GM18520 (cell line): ENCODE data around the gene AMIGO3.
"Not testable (repeated sequence)": the region's sequence is repeated elsewhere in the genome, so short reads cannot be mapped to it uniquely, and the experiment has no call there.

Experiments used
- ATAC-seq: cut with Tn5 transposase; IDR thresholded peaks from one replicate; pipeline ENCODE4 v1.9.1; 2021; ENCODE audit not compliant: unreplicated experiment

The AMIGO3 gene

GRCh38 chr3:49712631-49713317 lies 6.7 kb downstream of the AMIGO3 start:
- ATAC-seq, result no peak

GRCh38 chr3:49712166-49712565 lies 7.3 kb downstream of the AMIGO3 start:
- no peak for ATAC-seq

GRCh38 chr3:49711489-49711888 lies 8.0 kb downstream of the AMIGO3 start:
- no peak for ATAC-seq

- ATAC-seq, result no peak
Measured at GRCh38 chr3:49709852-49710251, 9.6 kb downstream of the AMIGO3 start.

- no peak for ATAC-seq
Measured at GRCh38 chr3:49707113-49707480, 12.4 kb downstream of the AMIGO3 start.

GRCh38 chr3:49706456-49707112 lies 12.9 kb downstream of the AMIGO3 start:
- no peak for ATAC-seq

GRCh38 chr3:49705390-49705960 lies 14.0 kb downstream of the AMIGO3 start:
- no peak for ATAC-seq

- no peak for ATAC-seq
Measured at GRCh38 chr3:49704629-49705028, 14.9 kb downstream of the AMIGO3 start.

GRCh38 chr3:49703956-49704355 lies 15.5 kb downstream of the AMIGO3 start:
- no peak for ATAC-seq

- peak; percentile 68 for ATAC-seq
Measured at GRCh38 chr3:49703443-49703927, 16.0 kb downstream of the AMIGO3 start.

GRCh38 chr3:49702672-49703071 lies 16.8 kb downstream of the AMIGO3 start:
- ATAC-seq, result no peak

GRCh38 chr3:49701388-49702077 lies 18.0 kb downstream of the AMIGO3 start:
- ATAC-seq, result no peak

- no peak for ATAC-seq
Measured at GRCh38 chr3:49700453-49701128, 18.9 kb downstream of the AMIGO3 start.

- ATAC-seq, result no peak
Measured at GRCh38 chr3:49700014-49700413, 19.5 kb downstream of the AMIGO3 start.

GRCh38 chr3:49699281-49699979 lies 20.1 kb downstream of the AMIGO3 start:
- ATAC-seq, result no peak

- not testable (repeated sequence) for ATAC-seq
Measured at GRCh38 chr3:49695350-49696015, 24.0 kb downstream of the AMIGO3 start.

GRCh38 chr3:49694409-49695070 lies 24.9 kb downstream of the AMIGO3 start:
- ATAC-seq, result not testable (repeated sequence)

- not testable (repeated sequence) for ATAC-seq
Measured at GRCh38 chr3:49691481-49691880, 28.0 kb downstream of the AMIGO3 start.

- ATAC-seq, result not testable (repeated sequence)
Measured at GRCh38 chr3:49690856-49691255, 28.6 kb downstream of the AMIGO3 start.
